ENCODE measurements around the gene MYO9A.
"Not testable (repeated sequence)": the region's sequence is repeated elsewhere in the genome, so short reads cannot be mapped to it uniquely, and the experiment has no call there.

MYO9A gene

GRCh38 chr15:72034859-72035650 is 82.9 kb downstream of the MYO9A start:
- no peak for FAIRE-seq

GRCh38 chr15:72034351-72034750 is 83.6 kb downstream of the MYO9A start:
- no peak for FAIRE-seq

GRCh38 chr15:72033711-72034110 is 84.2 kb downstream of the MYO9A start:
- FAIRE-seq = no peak

GRCh38 chr15:72033285-72033684 is 84.7 kb downstream of the MYO9A start:
- FAIRE-seq = no peak

- FAIRE-seq = no peak
These were observed 96.3 kb downstream of the MYO9A start for GRCh38 chr15:72021604-72022003.

- no peak for FAIRE-seq
These were observed 97.2 kb downstream of the MYO9A start for GRCh38 chr15:72020799-72021198.

GRCh38 chr15:72014555-72014954 is 103.4 kb downstream of the MYO9A start:
- FAIRE-seq = not testable (repeated sequence)

GRCh38 chr15:72013703-72014102 is 104.2 kb downstream of the MYO9A start:
- FAIRE-seq = no peak

- no peak for FAIRE-seq
These were observed 106.5 kb downstream of the MYO9A start for GRCh38 chr15:72011302-72011942.

GRCh38 chr15:72009222-72009621 is 108.7 kb downstream of the MYO9A start:
- no peak for FAIRE-seq

- no peak for FAIRE-seq
These were observed 111.6 kb downstream of the MYO9A start for GRCh38 chr15:72006382-72006781.

GRCh38 chr15:72005483-72005882 is 112.5 kb downstream of the MYO9A start:
- no peak for FAIRE-seq

- no peak for FAIRE-seq
These were observed 118.1 kb downstream of the MYO9A start for GRCh38 chr15:71999807-72000206.

- not testable (repeated sequence) for FAIRE-seq
These were observed 119.2 kb downstream of the MYO9A start for GRCh38 chr15:71998717-71999116.

- no peak for FAIRE-seq
These were observed 120.3 kb downstream of the MYO9A start for GRCh38 chr15:71997691-71998090.

GRCh38 chr15:71975816-71976150 is 142.2 kb downstream of the MYO9A start:
- no peak for FAIRE-seq

- no peak for FAIRE-seq
These were observed 143.7 kb downstream of the MYO9A start for GRCh38 chr15:71974211-71974610.

GRCh38 chr15:71973366-71973765 is 144.6 kb downstream of the MYO9A start:
- no peak for FAIRE-seq

- no peak for FAIRE-seq
These were observed 146.0 kb downstream of the MYO9A start for GRCh38 chr15:71971905-71972304.

GRCh38 chr15:71970435-71970834 is 147.5 kb downstream of the MYO9A start:
- no peak for FAIRE-seq

- no peak for FAIRE-seq
These were observed 155.4 kb downstream of the MYO9A start for GRCh38 chr15:71962537-71962936.

- no peak for FAIRE-seq
These were observed 160.9 kb downstream of the MYO9A start for GRCh38 chr15:71957026-71957425.

- no peak for FAIRE-seq
These were observed 166.8 kb downstream of the MYO9A start for GRCh38 chr15:71951134-71951533.

- FAIRE-seq = no peak
These were observed 172.9 kb downstream of the MYO9A start for GRCh38 chr15:71945012-71945411.

GRCh38 chr15:71943806-71944205 is 174.1 kb downstream of the MYO9A start:
- FAIRE-seq = no peak

Data from TTC549 (cell line).